GM12874 (cell line): ENCODE data around the gene NFASC.

ENCODE experiments used
- CTCF ChIP-seq: IDR thresholded peaks from 2 replicates; pipeline ENCODE4 v1.5.1; 2011; ENCODE audit warnings: low read depth, mild to moderate bottlenecking, control low read depth, low read length, moderate library complexity; ENCODE audit not compliant: insufficient read depth

NFASC gene

GRCh38 chr1:204858363-204858821 is 12.3 kb upstream of the NFASC start:
- TF ChIP-seq CTCF, result no peak

DNA sequence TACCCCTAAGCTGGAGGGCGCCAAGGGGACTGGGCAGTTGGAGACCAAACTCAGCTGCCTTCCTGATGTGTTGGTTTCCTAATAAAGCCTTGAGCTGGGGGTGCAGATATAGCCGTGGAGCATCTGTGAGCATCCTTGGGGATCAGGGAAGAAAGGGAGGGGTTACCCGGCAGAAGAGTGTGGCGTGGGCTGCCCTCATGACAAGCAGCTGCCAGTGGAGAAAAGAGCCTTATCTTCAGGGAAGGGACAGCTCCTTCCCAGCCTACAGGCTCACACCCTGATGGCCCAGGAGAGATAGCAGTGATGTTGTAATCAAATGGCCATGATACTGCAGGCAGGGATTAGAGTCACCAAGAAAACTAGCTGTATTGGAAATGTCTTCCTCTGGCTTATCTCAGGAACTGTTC is 10.8 kb upstream of the NFASC start:
- TF ChIP-seq CTCF, result no peak

DNA sequence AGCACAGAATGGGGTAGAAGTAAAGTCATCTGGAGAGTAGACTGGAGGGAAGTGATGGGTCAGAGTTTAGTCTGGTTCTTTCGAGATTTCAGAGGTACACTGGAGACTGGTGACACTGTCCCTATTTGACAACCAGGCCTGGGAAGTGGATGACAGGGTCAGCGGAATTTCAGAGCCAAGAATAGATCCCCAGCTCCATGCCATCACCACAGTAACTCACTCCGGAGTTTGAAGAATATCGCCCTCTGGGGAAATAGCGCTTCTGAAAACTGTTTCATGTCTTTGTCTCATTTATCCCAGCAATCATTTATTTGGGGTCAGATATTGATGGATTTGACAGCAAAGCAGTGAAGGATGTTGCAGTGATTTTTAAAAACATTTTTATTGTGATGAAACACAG is 7.6 kb upstream of the NFASC start:
- no peak for TF ChIP-seq CTCF

- no peak for TF ChIP-seq CTCF
Observed at GRCh38 chr1:204863730-204864129, 6.9 kb upstream of the NFASC start.

DNA sequence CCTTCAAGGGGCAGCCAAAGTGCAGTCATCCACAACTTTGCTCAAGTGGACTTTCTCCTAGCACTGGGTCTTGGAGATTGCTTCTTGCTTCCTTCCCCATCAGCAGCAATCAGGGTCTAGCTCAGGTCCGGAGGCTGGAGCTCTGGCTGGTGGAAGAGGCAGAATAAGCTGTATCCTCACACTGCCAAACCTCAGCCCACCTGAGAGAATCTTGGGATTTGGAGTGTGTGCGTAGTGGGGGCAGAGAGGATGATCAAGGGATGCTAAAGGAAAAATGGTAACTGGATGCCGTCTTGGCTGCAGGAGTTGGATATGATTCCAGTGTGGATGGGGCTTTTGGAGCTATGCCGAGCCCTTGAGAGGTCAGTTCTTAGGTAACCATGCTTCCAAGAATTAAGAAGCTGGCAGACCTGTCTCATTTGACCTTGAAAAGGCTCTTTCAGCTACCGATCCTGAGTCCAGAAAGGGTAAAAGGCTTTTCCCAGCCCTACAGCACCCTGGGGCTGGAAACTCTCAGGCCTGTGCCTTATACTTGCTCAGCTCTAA is 4.5 kb upstream of the NFASC start:
- no peak for TF ChIP-seq CTCF

DNA sequence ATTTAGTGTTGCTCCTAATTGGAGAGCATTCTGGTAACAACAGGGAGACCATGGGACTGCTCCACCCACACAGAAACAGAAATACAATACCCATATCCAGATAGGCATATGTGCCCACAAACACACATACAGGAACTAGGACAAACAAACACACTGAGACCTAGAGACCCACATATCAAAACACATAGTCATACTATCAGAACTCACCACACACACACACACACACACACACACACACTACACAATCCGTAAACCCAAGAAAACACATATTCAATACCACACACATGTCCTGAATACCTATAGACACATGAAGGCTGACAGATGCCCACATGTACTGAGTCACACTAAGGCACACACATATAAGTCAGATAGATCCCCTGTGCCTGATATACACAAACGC is 3.5 kb upstream of the NFASC start:
- TF ChIP-seq CTCF, result no peak

- no peak for TF ChIP-seq CTCF
Observed at GRCh38 chr1:204867666-204868339, 2.9 kb upstream of the NFASC start.

GRCh38 chr1:204868340-204868700 is 2.3 kb upstream of the NFASC start:
- TF ChIP-seq CTCF, result no peak
